MM.1S (cell line): Measurements from ENCODE around the gene POLR3G.

ENCODE experiments used
- EZH2phosphoT487 ChIP-seq: fragments of 300-600 bp; sonication (generic); IDR thresholded peaks from 2 replicates; pipeline ENCODE4 v1.6.1; 2018; ENCODE audit warnings: antibody characterized with exemption, low read length
- TF ChIP-seq, protein P1 (sequence below): fragments of 300-600 bp; sonication (generic); IDR thresholded peaks from 2 replicates; pipeline ENCODE4 v1.5.1; 2016; ENCODE audit warnings: antibody characterized with exemption, low read length, mixed read lengths

DNA sequence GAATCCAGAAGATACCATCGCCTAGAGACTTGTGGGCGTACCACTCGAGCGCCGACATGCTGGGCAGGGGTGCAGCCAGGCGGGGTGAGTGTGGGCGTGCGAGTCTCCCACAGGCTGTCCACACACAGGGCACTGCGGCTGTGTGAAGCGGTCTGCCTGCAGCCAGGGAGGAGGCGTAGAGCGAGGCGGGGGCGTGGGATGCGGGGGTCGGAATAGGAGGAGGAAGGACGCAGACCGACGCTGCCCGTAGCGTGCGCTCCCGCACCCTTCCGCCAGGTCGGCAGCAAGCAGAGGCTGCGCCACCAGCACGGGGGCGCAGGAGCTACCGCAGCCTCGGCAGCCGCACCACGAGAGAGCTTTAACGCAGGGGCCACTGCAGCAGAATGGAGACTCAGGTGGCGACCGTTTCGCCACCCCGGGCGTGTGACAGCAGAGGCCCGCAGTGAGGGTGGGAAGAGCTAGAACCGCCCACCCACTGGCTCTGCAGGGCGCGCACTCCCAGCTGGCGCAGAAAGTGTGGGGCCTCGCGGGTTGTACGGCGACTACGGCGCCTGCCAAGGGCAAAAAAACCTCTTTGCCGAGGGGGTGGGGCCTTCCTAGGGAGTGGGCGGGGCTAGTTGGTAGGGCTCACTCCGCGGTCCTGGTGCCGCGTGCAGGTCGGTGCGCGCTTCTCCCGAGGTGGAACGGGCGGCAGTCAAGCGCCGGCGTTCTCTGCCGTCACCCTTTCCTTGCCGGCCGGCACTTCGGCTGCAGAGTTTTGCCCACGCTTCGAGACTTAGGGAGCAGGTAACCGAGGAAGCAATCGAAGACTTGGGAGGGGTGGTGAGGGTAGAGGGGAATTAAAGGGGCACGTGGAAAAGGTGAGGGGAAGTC lies at the start of gene POLR3G, which contains the start of gene MBLAC2:
- TF ChIP-seq, protein P1, sequence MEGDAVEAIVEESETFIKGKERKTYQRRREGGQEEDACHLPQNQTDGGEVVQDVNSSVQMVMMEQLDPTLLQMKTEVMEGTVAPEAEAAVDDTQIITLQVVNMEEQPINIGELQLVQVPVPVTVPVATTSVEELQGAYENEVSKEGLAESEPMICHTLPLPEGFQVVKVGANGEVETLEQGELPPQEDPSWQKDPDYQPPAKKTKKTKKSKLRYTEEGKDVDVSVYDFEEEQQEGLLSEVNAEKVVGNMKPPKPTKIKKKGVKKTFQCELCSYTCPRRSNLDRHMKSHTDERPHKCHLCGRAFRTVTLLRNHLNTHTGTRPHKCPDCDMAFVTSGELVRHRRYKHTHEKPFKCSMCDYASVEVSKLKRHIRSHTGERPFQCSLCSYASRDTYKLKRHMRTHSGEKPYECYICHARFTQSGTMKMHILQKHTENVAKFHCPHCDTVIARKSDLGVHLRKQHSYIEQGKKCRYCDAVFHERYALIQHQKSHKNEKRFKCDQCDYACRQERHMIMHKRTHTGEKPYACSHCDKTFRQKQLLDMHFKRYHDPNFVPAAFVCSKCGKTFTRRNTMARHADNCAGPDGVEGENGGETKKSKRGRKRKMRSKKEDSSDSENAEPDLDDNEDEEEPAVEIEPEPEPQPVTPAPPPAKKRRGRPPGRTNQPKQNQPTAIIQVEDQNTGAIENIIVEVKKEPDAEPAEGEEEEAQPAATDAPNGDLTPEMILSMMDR: peak; percentile 51
- TF ChIP-seq EZH2phosphoT487: no peak
